ENCODE data around the gene CPNE7. TPM values are rescaled to one million over a fixed set of nuclear protein-coding genes. Genes with fewer than 3 reads are reported as not detected.

The CPNE7 gene
- total RNA-seq: not detected

GRCh38 chr16:89575247-89576152 lies at the start of gene CPNE7:
Gene CPNE7 (plus strand): TSS chr16:89575758. CDS start chr16:89575898, 140 bp downstream.
- intact Hi-C loops (cut with DNase I): no loop called here
- no peak for DNase-seq (ENCODE audit: low spot score)
- peak; percentile 25 for ATAC-seq

- ATAC-seq (no peak), DNase-seq (ENCODE audit: low spot score) (no peak)
- intact Hi-C loops (cut with DNase I): no loop called here
Measured at GRCh38 chr16:89529097-89529496, 46.5 kb upstream of the CPNE7 start.

- intact Hi-C loops (cut with DNase I): no loop called here
- no peak for ATAC-seq
- no peak for DNase-seq (ENCODE audit: low spot score)
Measured at GRCh38 chr16:89530401-89531381, 44.9 kb upstream of the CPNE7 start.

- ATAC-seq (no peak), DNase-seq (ENCODE audit: low spot score) (no peak)
- intact Hi-C loops (cut with DNase I): no loop called here
Measured at GRCh38 chr16:89531821-89532526, 43.6 kb upstream of the CPNE7 start.

GRCh38 chr16:89534252-89534756 lies 41.3 kb upstream of the CPNE7 start:
- ATAC-seq (peak; percentile 80), DNase-seq (ENCODE audit: low spot score) (no peak)
- intact Hi-C loops (cut with DNase I): no loop called here

GRCh38 chr16:89536371-89536770 lies 39.2 kb upstream of the CPNE7 start:
- no peak for DNase-seq (ENCODE audit: low spot score)
- ATAC-seq: no peak
- intact Hi-C loops (cut with DNase I): no loop called here

- no peak for DNase-seq (ENCODE audit: low spot score)
- peak; percentile 57 for ATAC-seq
- intact Hi-C loops (cut with DNase I): no loop called here
Measured at GRCh38 chr16:89536886-89537548, 38.5 kb upstream of the CPNE7 start.

GRCh38 chr16:89537549-89537925 lies 38.0 kb upstream of the CPNE7 start:
- ATAC-seq (no peak), DNase-seq (ENCODE audit: low spot score) (no peak)
- intact Hi-C loops (cut with DNase I): no loop called here

- no peak for ATAC-seq
Measured at GRCh38 chr16:89538286-89538685, 37.3 kb upstream of the CPNE7 start.

GRCh38 chr16:89540557-89540956 lies 35.0 kb upstream of the CPNE7 start:
- DNase-seq (ENCODE audit: low spot score): no peak
- intact Hi-C loops (cut with DNase I): no loop called here
- ATAC-seq: no peak

More at GRCh38 chr16:89538286-89538685, 37.3 kb upstream of the CPNE7 start:
- intact Hi-C loops (cut with DNase I): no loop called here
- no peak for DNase-seq (ENCODE audit: low spot score)

- intact Hi-C loops (cut with DNase I): no loop called here
- ATAC-seq (no peak), DNase-seq (ENCODE audit: low spot score) (no peak)
Measured at GRCh38 chr16:89541792-89542191, 33.8 kb upstream of the CPNE7 start.

- intact Hi-C loops (cut with DNase I): no loop called here
- ATAC-seq: no peak
- DNase-seq (ENCODE audit: low spot score): no peak
Measured at GRCh38 chr16:89544113-89544512, 31.4 kb upstream of the CPNE7 start.

GRCh38 chr16:89544713-89545043 lies 30.9 kb upstream of the CPNE7 start:
- intact Hi-C loops (cut with DNase I): no loop called here
- DNase-seq (ENCODE audit: low spot score) (no peak), ATAC-seq (no peak)

GRCh38 chr16:89545044-89545830 lies 30.3 kb upstream of the CPNE7 start:
- intact Hi-C loops (cut with DNase I): no loop called here
- DNase-seq (ENCODE audit: low spot score): no peak
- ATAC-seq: no peak

GRCh38 chr16:89545831-89546574 lies 29.6 kb upstream of the CPNE7 start:
- intact Hi-C loops (cut with DNase I): no loop called here
- DNase-seq (ENCODE audit: low spot score) (no peak), ATAC-seq (no peak)

GRCh38 chr16:89546781-89547180 lies 28.8 kb upstream of the CPNE7 start:
- no peak for ATAC-seq
- no peak for DNase-seq (ENCODE audit: low spot score)
- intact Hi-C loops (cut with DNase I): no loop called here

- DNase-seq (ENCODE audit: low spot score) (no peak), ATAC-seq (no peak)
- intact Hi-C loops (cut with DNase I): no loop called here
Measured at GRCh38 chr16:89547291-89547690, 28.3 kb upstream of the CPNE7 start.
